Upper lobe of left lung (tissue), 6 donors: ENCODE data around the gene SNRNP40. TPM values are rescaled to one million over a fixed set of nuclear protein-coding genes. Genes with fewer than 3 reads are reported as not detected.

Experiments
- ATAC-seq, 2 donors: fragments of 200-7000 bp; cut with Tn5 transposase; one replicate each; pipeline ENCODE4 v1.9.1; 2022; ENCODE audit warnings: mild to moderate bottlenecking in 2 of 2, moderate library complexity in 2 of 2; ENCODE audit not compliant: low FRiP score in 2 of 2
- DNase-seq, 2 donors: peaks; one replicate each; pipeline ENCODE4 v3.0.0-alpha.2; 2019 to 2020
- H3K27ac ChIP-seq, 4 donors: fragments of 200-600 bp; sonication (generic); one replicate each; pipeline ENCODE4 v1.5.1; 2016 to 2019
- H3K27me3 ChIP-seq, 4 donors: fragments of 200-600 bp; sonication (generic); one replicate each; pipeline ENCODE4 v1.5.1; 2017 to 2019
- H3K36me3 ChIP-seq, 4 donors: fragments of 200-600 bp; sonication (generic); one replicate each; pipeline ENCODE4 v1.5.1; 2016 to 2019
- H3K4me1 ChIP-seq, 4 donors: fragments of 200-600 bp; sonication (generic); one replicate each; pipeline ENCODE4 v1.5.1; 2018 to 2019
- H3K4me3 ChIP-seq, 4 donors: fragments of 200-600 bp; sonication (generic); one replicate each; pipeline ENCODE4 v1.5.1; 2017 to 2019; ENCODE audit warnings: mild to moderate bottlenecking in 2 of 4, moderate library complexity in 1 of 4
- H3K9me3 ChIP-seq, 4 donors: fragments of 200-600 bp; sonication (generic); one replicate each; pipeline ENCODE4 v1.5.1; 2018 to 2019
- CTCF ChIP-seq, 6 experiments: fragments of 450-650 bp in 4 of 6; fragments of 200-600 bp in 2 of 6; sonication (generic) in 2 of 6; IDR thresholded peaks; one replicate each; pipeline ENCODE4 v1.5.1; 2016 to 2019; ENCODE audit warnings: antibody characterized with exemption in 6 of 6
- EP300 ChIP-seq, 4 donors: sonication (generic); formaldehyde crosslinking; IDR thresholded peaks; one replicate each; pipeline ENCODE4 v1.5.1; 2017; ENCODE audit warnings: antibody characterized with exemption in 4 of 4, control low read depth in 2 of 4
- POLR2A ChIP-seq, 4 donors: fragments of 450-650 bp; IDR thresholded peaks; one replicate each; pipeline ENCODE4 v1.5.1; 2016 to 2017; ENCODE audit warnings: antibody characterized with exemption in 4 of 4, mild to moderate bottlenecking in 2 of 4
- POLR2AphosphoS5 ChIP-seq, 2 donors: sonication (generic); formaldehyde crosslinking; IDR thresholded peaks; one replicate each; pipeline ENCODE4 v1.5.1; 2017; ENCODE audit warnings: antibody characterized with exemption in 2 of 2
- WGBS, 2 donors: methylation state at CpG; one replicate each; pipeline ENCODE4 v1.1.5; 2017 to 2018; 5-methylcytosine and 5-hydroxymethylcytosine counted together
- total RNA-seq, 6 donors: library from RNA; depleted of rRNA in 4 of 6; stranded (reverse); fragments of >200 nt in 4 of 6; gene quantifications; one replicate each; pipeline versions ENCODE4 v1.1.0 to v1.2.1, GENCODE V29; 2016 to 2021
- donor health status: DM: no; HTN: no; CAD: no; lungs with moderate emphysema.
- donor health status: DM: no; HTN: yes; CAD: no; lungs with severe emphysema.

Gene SNRNP40
- total RNA-seq, 6 donors from 2014 or later = 19.4 to 58.7 (median 44.1) TPM

GRCh38 chr1:31318146-31318545 is 21.6 kb upstream of the SNRNP40 start:
- DNase-seq = no peak
- WGBS, 2 donors = 76 to 81% methylated on average over 1 of the region's 1 CpG
- no peaks in the 10 kb centered on the region for H3K27me3 ChIP-seq
- peaks cover 4 to 76% (median 25%) of the 10 kb centered on the region in 4 donors for H3K36me3 ChIP-seq
- H3K9me3 ChIP-seq = no peaks in the 10 kb centered on the region
- TF ChIP-seq POLR2AphosphoS5 (IDR thresholded peaks at IDR 0.05) (no peak), CTCF (IDR thresholded peaks at IDR 0.05) (no peak), POLR2A (IDR thresholded peaks at IDR 0.05) (no peak), EP300 (IDR thresholded peaks at IDR 0.05) (no peak)
- H3K4me3 ChIP-seq = no peak overlapping the region
- no peaks in the 10 kb centered on the region for H3K4me1 ChIP-seq
- no peak overlapping the region for H3K27ac ChIP-seq
- ATAC-seq = no peak

- Histone ChIP-seq H3K4me3 (no peak overlapping the region), H3K27ac (no peak overlapping the region), H3K36me3 (peaks cover 4 to 92% (median 29%) of the 10 kb centered on the region in 4 donors), H3K4me1 (no peaks in the 10 kb centered on the region), H3K9me3 (no peaks in the 10 kb centered on the region), H3K27me3 (no peaks in the 10 kb centered on the region)
- WGBS, 2 donors = 95 to 97% methylated on average over 3 of the region's 3 CpGs
- no peak for TF ChIP-seq EP300 (IDR thresholded peaks at IDR 0.05)
- TF ChIP-seq CTCF (IDR thresholded peaks at IDR 0.05) = no peak
- TF ChIP-seq POLR2AphosphoS5 (IDR thresholded peaks at IDR 0.05) = no peak
- no peak for TF ChIP-seq POLR2A (IDR thresholded peaks at IDR 0.05)
- DNase-seq = no peak
- ATAC-seq = no peak
Observed at GRCh38 chr1:31315902-31316301, 19.3 kb upstream of the SNRNP40 start.

GRCh38 chr1:31310198-31310597 is 13.6 kb upstream of the SNRNP40 start:
- DNase-seq (no peak), ATAC-seq (no peak)
- Histone ChIP-seq H3K4me1 (no peaks in the 10 kb centered on the region), H3K9me3 (no peaks in the 10 kb centered on the region), H3K4me3 (no peak overlapping the region), H3K27ac (no peak overlapping the region), H3K27me3 (no peaks in the 10 kb centered on the region), H3K36me3 (peaks cover 7 to 55% (median 20%) of the 10 kb centered on the region in 4 donors)
- 90 to 95% methylated on average over 4 of the region's 4 CpGs for WGBS, 2 donors
- no peak for TF ChIP-seq CTCF (IDR thresholded peaks at IDR 0.05)
- no peak for TF ChIP-seq POLR2A (IDR thresholded peaks at IDR 0.05)
- no peak for TF ChIP-seq EP300 (IDR thresholded peaks at IDR 0.05)
- TF ChIP-seq POLR2AphosphoS5 (IDR thresholded peaks at IDR 0.05) = no peak

GRCh38 chr1:31308036-31308435 is 11.4 kb upstream of the SNRNP40 start:
- no peak overlapping the region for H3K27ac ChIP-seq
- TF ChIP-seq POLR2A (IDR thresholded peaks at IDR 0.05) (no peak), POLR2AphosphoS5 (IDR thresholded peaks at IDR 0.05) (no peak), CTCF (IDR thresholded peaks at IDR 0.05) (no peak), EP300 (IDR thresholded peaks at IDR 0.05) (no peak)
- ATAC-seq (no peak), DNase-seq (no peak)
- 31 to 90% methylated on average over 1 of the region's 1 CpG for WGBS, 2 donors
- no peaks in the 10 kb centered on the region for H3K4me1 ChIP-seq
- no peak overlapping the region for H3K4me3 ChIP-seq
- no peaks in the 10 kb centered on the region for H3K27me3 ChIP-seq
- H3K9me3 ChIP-seq = no peaks in the 10 kb centered on the region
- peaks cover 7 to 40% (median 15%) of the 10 kb centered on the region in 4 donors for H3K36me3 ChIP-seq

- TF ChIP-seq POLR2AphosphoS5 (IDR thresholded peaks at IDR 0.05) (no peak), EP300 (IDR thresholded peaks at IDR 0.05) (no peak), CTCF (IDR thresholded peaks at IDR 0.05) (no peak), POLR2A (IDR thresholded peaks at IDR 0.05) (no peak)
- H3K36me3 ChIP-seq = peaks cover 3 to 23% (median 12%) of the 10 kb centered on the region in 4 donors
- DNase-seq (no peak), ATAC-seq (peak in 1 of 2 donors; percentile 41)
- no peaks in the 10 kb centered on the region for H3K27me3 ChIP-seq
- H3K4me3 ChIP-seq = no peak overlapping the region
- 86 to 89% methylated on average over 3 of the region's 3 CpGs for WGBS, 2 donors
- H3K9me3 ChIP-seq = no peaks in the 10 kb centered on the region
- H3K4me1 ChIP-seq = no peaks in the 10 kb centered on the region
- H3K27ac ChIP-seq = no peak overlapping the region
Observed at GRCh38 chr1:31306278-31306677, 9.7 kb upstream of the SNRNP40 start.
